Measurements from ENCODE around the gene CRYBG1.
"Not testable (repeated sequence)": the region's sequence is repeated elsewhere in the genome, so short reads cannot be mapped to it uniquely, and the experiment has no call there.

CRYBG1 gene

DNA sequence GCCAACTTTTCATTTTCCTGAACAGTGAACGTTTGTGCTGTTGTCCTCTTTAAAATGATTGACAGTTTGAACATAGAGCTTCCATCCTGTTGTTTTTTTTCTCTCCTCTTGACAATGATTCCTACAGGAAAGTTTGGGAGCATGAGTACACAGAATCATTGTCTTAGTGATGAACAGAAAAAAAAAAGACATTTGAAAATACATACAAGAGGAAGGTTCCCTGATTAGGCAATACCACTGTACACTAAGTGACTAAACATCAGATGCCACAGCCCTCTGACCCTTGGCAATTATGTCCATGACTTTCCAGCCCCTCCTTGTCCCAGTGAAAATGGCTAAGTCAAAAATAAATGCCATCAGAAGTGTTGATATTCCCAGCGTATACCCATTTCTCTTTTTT, 197.3 kb downstream of the CRYBG1 start:
- DNase-seq = no peak

GRCh38 chr6:106558364-106558763, 197.8 kb downstream of the CRYBG1 start:
- no peak for DNase-seq

- not testable (repeated sequence) for DNase-seq
These were observed 199.1 kb downstream of the CRYBG1 start for GRCh38 chr6:106559659-106560058.

- no peak for DNase-seq
These were observed 200.6 kb downstream of the CRYBG1 start for GRCh38 chr6:106560996-106561685.

- no peak for DNase-seq
These were observed 201.3 kb downstream of the CRYBG1 start for GRCh38 chr6:106561686-106562405.

DNA sequence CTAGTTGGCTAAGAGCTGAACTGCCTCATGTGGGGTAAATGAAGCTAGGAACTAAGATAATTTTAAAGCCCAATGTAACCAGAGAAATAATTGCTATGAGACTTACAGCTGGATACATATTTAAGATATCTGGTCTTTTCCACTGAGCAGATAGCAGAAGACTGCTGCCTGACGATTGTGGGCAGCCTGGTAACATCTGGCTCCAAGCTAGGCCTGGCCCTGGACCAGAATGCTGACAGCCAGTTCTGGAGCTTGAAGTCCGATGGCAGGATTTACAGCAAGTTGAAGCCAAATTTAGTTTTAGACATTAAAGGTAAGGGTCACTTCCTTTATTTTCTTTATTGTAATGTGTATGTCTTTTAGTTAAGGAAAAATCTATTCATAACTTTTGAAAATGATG, 203.1 kb downstream of the CRYBG1 start:
- DNase-seq = no peak

- DNase-seq = no peak
These were observed 204.0 kb downstream of the CRYBG1 start for GRCh38 chr6:106564476-106564875.

GRCh38 chr6:106568530-106568929, 208.0 kb downstream of the CRYBG1 start:
- DNase-seq = no peak

DNA sequence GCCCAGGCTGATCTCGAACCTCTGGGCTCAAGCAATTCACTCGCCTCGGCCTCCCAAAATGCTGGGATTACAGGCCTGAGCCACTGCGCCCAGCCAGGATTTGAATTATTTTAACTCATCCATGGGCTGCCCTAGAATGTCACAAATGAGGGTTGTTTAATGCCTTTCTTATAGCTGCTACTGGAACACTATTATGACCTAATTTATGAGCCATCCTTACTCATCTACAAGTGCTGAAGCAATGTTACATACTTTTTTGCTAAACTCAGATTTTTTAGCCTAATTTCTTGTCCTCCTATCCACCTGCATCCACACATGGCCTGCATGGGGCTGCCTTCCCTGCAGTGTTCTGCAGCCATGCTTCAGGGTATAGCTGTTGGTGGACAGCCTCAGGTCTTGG, 208.9 kb downstream of the CRYBG1 start:
- no peak for DNase-seq

GRCh38 chr6:106572436-106572835, 211.9 kb downstream of the CRYBG1 start:
- no peak for DNase-seq

- no peak for DNase-seq
These were observed 212.5 kb downstream of the CRYBG1 start for GRCh38 chr6:106572875-106573585.

DNA sequence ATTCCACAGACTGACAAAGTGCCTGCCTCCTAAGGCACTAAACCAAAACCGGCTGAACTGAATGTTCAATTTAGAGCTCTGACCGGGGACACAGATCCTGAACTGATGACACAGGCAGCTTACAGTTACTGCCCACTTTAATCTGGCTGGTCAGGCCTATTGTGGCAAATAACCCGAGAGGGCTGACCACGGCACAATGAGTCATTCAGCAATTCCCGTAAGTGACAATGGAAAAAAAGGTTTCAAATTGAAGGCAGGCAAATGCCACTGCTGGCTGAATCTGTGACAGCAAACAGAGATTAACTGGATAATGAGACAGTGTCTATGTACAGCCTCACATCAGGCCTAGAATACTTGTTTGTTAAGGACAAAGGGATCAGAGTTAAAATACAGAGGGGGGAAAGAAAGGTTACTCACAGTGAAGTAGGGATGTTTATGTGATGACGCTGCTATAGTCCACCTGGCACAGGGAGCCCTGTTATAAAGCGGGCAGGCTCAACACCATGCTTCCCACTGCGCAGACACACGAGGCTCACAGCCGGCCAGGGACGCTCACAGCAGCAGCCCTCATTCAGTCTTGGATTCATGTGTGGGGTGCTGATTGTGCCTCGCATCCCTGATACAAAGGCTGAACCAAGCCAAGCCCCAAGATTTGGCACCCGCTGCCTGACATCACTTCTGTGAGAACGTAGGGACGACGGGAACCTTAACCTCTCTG, 214.4 kb downstream of the CRYBG1 start:
- DNase-seq = peak; percentile 49

GRCh38 chr6:106579281-106579680, 218.8 kb downstream of the CRYBG1 start:
- no peak for DNase-seq

- no peak for DNase-seq
These were observed 221.0 kb downstream of the CRYBG1 start for GRCh38 chr6:106581468-106581867.

DNA sequence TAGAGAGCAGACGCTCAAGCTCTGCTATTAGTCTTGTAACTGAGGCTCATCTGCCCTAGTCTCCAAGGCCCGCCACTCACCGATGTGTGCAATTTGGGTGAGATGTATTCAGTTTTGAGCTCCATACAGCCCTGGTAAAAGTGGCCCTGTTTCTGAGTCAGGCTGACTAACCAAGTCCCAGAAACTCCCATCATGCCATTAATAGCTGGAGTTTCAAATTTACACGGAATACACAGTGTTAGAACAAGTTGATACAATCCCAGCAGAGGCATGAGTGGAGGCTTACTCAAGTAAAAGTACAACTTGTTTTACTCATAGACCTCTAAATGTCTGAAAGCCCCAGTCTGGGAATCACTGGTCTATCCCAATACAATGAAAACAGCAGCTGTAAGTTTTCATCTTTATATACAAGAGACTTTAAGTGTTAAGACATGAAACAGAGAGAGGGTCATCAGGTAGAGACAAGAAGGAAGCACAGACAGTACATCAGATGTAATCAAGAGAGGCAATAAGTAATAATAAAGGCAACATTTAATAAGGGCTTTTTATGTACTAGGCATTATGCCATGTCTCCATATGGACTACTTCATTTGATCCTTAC, 226.4 kb downstream of the CRYBG1 start:
- no peak for DNase-seq

GRCh38 chr6:106588937-106589336, 228.4 kb downstream of the CRYBG1 start:
- DNase-seq = not testable (repeated sequence)

- no peak for DNase-seq
These were observed 230.8 kb downstream of the CRYBG1 start for GRCh38 chr6:106591111-106591825.

DNA sequence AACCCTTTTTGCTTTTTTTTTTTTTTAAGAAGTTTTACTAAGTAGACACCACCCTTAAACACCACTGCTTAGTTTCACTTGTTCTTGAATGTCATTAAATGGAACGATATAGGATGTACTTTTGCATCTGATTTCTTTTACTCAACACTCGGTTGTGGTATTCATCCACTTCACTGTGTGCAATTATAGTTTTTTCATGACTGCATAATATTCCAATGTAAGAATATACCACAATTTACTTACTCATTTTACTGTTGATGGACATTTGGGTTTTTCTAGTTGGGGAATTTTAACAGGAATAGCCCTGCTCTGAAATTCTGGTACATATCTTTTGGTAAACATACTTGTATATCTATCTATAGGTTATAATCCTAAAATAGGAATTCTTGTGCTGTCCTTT, 238.9 kb downstream of the CRYBG1 start:
- no peak for DNase-seq

GRCh38 chr6:106600329-106600728, 239.8 kb downstream of the CRYBG1 start:
- no peak for DNase-seq

DNA sequence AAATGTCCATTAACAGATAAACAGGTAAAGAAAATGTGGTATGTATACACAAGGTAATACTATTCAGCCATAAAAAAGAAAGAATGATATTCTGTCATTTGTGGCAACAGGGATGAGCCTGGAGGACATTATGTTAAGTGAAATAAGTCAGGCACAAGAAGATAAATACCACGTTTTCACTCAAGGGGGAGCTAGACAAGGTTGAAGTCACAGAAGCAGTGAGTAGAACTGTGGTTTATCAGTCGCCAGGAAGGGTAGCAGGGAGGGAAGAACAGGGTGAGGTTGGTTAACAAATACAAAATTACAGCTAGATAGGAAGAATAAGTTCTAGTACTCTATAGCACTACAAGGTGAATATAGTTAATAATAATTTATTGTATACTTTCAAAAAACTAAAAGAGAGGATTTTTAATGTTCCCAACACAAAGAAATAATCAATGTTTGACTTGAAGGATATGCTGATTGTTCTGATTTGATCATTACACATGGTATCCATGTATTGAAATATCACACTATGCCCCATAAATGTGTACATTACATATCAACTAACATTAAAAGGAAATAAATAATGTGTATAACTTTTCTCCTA, 247.7 kb downstream of the CRYBG1 start:
- DNase-seq = peak; percentile 36

DNA sequence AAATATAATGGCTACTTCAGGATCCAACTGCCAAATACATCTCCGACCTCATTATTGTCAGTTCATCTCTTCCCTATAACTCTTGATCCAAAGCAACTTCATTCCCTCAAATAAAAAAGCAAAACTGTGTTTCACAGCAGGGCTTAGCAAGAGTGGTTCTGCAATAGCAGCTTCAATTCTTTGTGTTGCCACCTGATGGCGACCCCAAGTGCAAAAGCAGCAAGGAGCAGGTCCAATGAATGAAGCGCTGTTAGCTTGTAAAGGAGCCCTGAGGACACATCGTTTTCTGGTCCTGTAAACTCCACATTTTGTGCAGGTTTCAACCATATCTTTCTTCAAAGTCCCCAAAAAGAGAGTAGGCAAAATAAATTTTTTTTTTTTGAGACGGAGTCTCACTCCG, 249.2 kb downstream of the CRYBG1 start:
- peak; percentile 19 for DNase-seq

- no peak for DNase-seq
These were observed 250.5 kb downstream of the CRYBG1 start for GRCh38 chr6:106611030-106611429.
